Measurements from ENCODE around the gene NT5DC1. TPM values are rescaled to one million over a fixed set of nuclear protein-coding genes. Genes with fewer than 3 reads are reported as not detected.

Gene NT5DC1
- total RNA-seq, 1 experiment from 2014 or later: 61.9 TPM

GRCh38 chr6:116111552-116112528, 11.2 kb downstream of the NT5DC1 start:
- DNase-seq: peak; percentile 46
- H3K4me3 Mint-ChIP-seq (ENCODE audit: low read depth, unreplicated experiment): no peak overlapping the region
- peak; percentile 65 for TF ChIP-seq CTCF (IDR thresholded peaks at IDR 0.05; ENCODE audit: unreplicated experiment)
- intact Hi-C loops (cut with micrococcal nuclease; ENCODE audit: unreplicated experiment): no loop called here
- BruUV-seq (replicated peaks): no TSS peak
- H3K4me1 Mint-ChIP-seq (ENCODE audit: low read depth, unreplicated experiment): peaks cover 12% of the 10 kb centered on the region
- no peaks in the 10 kb centered on the region for H3K9me3 Mint-ChIP-seq (ENCODE audit: low read depth, unreplicated experiment)
- H3K27me3 Mint-ChIP-seq (ENCODE audit: unreplicated experiment): no peaks in the 10 kb centered on the region
- CTCF ChIA-PET: interaction anchor here (0.6 to 1.1 kb wide), 7 partner anchors 10 to 1521 kb away, joined by 3 to 6 read pairs (median 3); partner anchors contain the start of genes FRK and NT5DC1
- no peak overlapping the region for H3K27ac Mint-ChIP-seq (ENCODE audit: unreplicated experiment)
- peaks cover 10% of the 10 kb centered on the region for H3K36me3 Mint-ChIP-seq (ENCODE audit: insufficient read depth, unreplicated experiment)

DNA sequence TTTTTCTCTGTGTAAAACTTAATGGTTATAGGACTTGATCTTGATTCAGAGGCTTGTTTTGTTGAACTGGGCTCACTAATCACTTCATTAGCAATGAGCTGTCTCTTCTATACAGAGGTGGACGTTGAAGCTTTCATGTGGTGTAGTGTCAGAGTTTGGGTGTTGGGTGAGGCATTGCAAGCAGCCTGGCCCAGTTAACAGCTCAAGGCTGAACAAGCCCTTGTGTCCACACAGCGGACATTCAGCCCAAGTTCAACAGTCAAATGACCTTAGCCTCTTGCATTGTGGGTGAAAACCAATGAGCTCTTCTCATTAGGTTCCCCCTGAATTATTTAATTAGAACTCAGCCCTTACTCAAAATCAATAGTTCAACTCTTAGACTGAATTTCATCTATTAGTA, 12.7 kb downstream of the NT5DC1 start:
- Mint-ChIP-seq H3K27ac (ENCODE audit: unreplicated experiment) (no peak overlapping the region), H3K4me3 (ENCODE audit: low read depth, unreplicated experiment) (no peak overlapping the region), H3K4me1 (ENCODE audit: low read depth, unreplicated experiment) (peaks cover 7% of the 10 kb centered on the region), H3K36me3 (ENCODE audit: insufficient read depth, unreplicated experiment) (peaks cover 10% of the 10 kb centered on the region), H3K27me3 (ENCODE audit: unreplicated experiment) (no peaks in the 10 kb centered on the region), H3K9me3 (ENCODE audit: low read depth, unreplicated experiment) (no peaks in the 10 kb centered on the region)
- DNase-seq: no peak
- intact Hi-C loops (cut with micrococcal nuclease; ENCODE audit: unreplicated experiment): no loop called here
- TF ChIP-seq CTCF (IDR thresholded peaks at IDR 0.05; ENCODE audit: unreplicated experiment): no peak
- CTCF ChIA-PET: no interaction called here
- BruUV-seq (replicated peaks): no TSS peak

GRCh38 chr6:116115781-116116180, 15.1 kb downstream of the NT5DC1 start:
- Mint-ChIP-seq H3K4me1 (ENCODE audit: low read depth, unreplicated experiment) (no peaks in the 10 kb centered on the region), H3K27ac (ENCODE audit: unreplicated experiment) (no peak overlapping the region), H3K4me3 (ENCODE audit: low read depth, unreplicated experiment) (no peak overlapping the region), H3K27me3 (ENCODE audit: unreplicated experiment) (no peaks in the 10 kb centered on the region), H3K36me3 (ENCODE audit: insufficient read depth, unreplicated experiment) (peaks cover 10% of the 10 kb centered on the region), H3K9me3 (ENCODE audit: low read depth, unreplicated experiment) (no peaks in the 10 kb centered on the region)
- no peak for DNase-seq
- BruUV-seq (replicated peaks): no TSS peak
- intact Hi-C loops (cut with micrococcal nuclease; ENCODE audit: unreplicated experiment): no loop called here
- CTCF ChIA-PET: no interaction called here
- TF ChIP-seq CTCF (IDR thresholded peaks at IDR 0.05; ENCODE audit: unreplicated experiment): peak; percentile 43

- no peak overlapping the region for H3K27ac Mint-ChIP-seq (ENCODE audit: unreplicated experiment)
- no peaks in the 10 kb centered on the region for H3K27me3 Mint-ChIP-seq (ENCODE audit: unreplicated experiment)
- H3K36me3 Mint-ChIP-seq (ENCODE audit: insufficient read depth, unreplicated experiment): peaks cover 3% of the 10 kb centered on the region
- H3K9me3 Mint-ChIP-seq (ENCODE audit: low read depth, unreplicated experiment): no peaks in the 10 kb centered on the region
- TF ChIP-seq CTCF (IDR thresholded peaks at IDR 0.05; ENCODE audit: unreplicated experiment): no peak
- intact Hi-C loops (cut with micrococcal nuclease; ENCODE audit: unreplicated experiment): no loop called here
- no TSS peak for BruUV-seq (replicated peaks)
- H3K4me1 Mint-ChIP-seq (ENCODE audit: low read depth, unreplicated experiment): no peaks in the 10 kb centered on the region
- DNase-seq: no peak
- CTCF ChIA-PET: no interaction called here
- H3K4me3 Mint-ChIP-seq (ENCODE audit: low read depth, unreplicated experiment): no peak overlapping the region
Measured at GRCh38 chr6:116118608-116119007, 18.0 kb downstream of the NT5DC1 start.

All from Calu3 (cell line).